ENCODE data around the gene PPP4R3A. TPM values are rescaled to one million over a fixed set of nuclear protein-coding genes. Genes with fewer than 3 reads are reported as not detected.
"Not testable (repeated sequence)": the region's sequence is repeated elsewhere in the genome, so short reads cannot be mapped to it uniquely, and the experiment has no call there.

PPP4R3A gene
- total and polyA plus RNA-seq, 2 donors (not counting 3 experiments of a cell fraction or from before 2014, with no cell fraction given), result 20.5 to 77.0 TPM

- no peaks in the 10 kb centered on the region for H3K9me3 ChIP-seq (replicated peaks; ENCODE audit: control insufficient read depth, insufficient read depth, low read length)
Observed at GRCh38 chr14:91429385-91429784, 80.7 kb downstream of the PPP4R3A start.

GRCh38 chr14:91428931-91429330 is 81.2 kb downstream of the PPP4R3A start:
- H3K27ac ChIP-seq (ENCODE audit: insufficient read depth, low read depth, low read length); H3K36me3 ChIP-seq (ENCODE audit: control insufficient read depth in 2 of 2, extremely low read depth in 1 of 2, insufficient read depth in 2 of 2, low read length in 2 of 2); DNase-seq (ENCODE audit: low read depth, low spot score); POLR2A ChIA-PET; H3K4me2 ChIP-seq (ENCODE audit: insufficient read depth, low read length); H4K20me1 ChIP-seq (replicated peaks; ENCODE audit: control insufficient read depth, extremely low read depth, insufficient read depth, low read length); H3K79me2 ChIP-seq (ENCODE audit: control insufficient read depth, insufficient read depth, low read length); H2AFZ ChIP-seq (ENCODE audit: low read depth, low read length); H3K9ac ChIP-seq (replicated peaks; ENCODE audit: extremely low read depth, insufficient read depth, low read length); H3K9me1 ChIP-seq (replicated peaks; ENCODE audit: control insufficient read depth, extremely low read depth, insufficient read depth, low read length); BruUV-seq (replicated peaks); intact Hi-C loops (cut with micrococcal nuclease); H3K27me3 ChIP-seq (ENCODE audit: control insufficient read depth in 2 of 2, insufficient read depth in 2 of 2, low read length in 2 of 2); H3K4me3 ChIP-seq (replicated peaks in 1 of 3; ENCODE audit: insufficient read depth in 1 of 3, low read depth in 1 of 3, low read length in 3 of 3); H3K9me3 ChIP-seq (replicated peaks; ENCODE audit: control insufficient read depth, insufficient read depth, low read length); H3K4me1 ChIP-seq (ENCODE audit: control insufficient read depth, extremely low read depth, insufficient read depth, low read length); dilution Hi-C loops (cut with MboI; ENCODE audit: extremely low pct_ligation_motif_present, low sequenced_read_pairs); FAIRE-seq: not testable (repeated sequence)
- CTCF ChIA-PET, result interaction anchor here (1.2 kb wide), 3 partner anchors 8 to 105 kb away, joined by 3 to 8 read pairs (median 3); no protein-coding TSS in a partner anchor

More at GRCh38 chr14:91429385-91429784, 80.7 kb downstream of the PPP4R3A start:
- H3K4me1 ChIP-seq (ENCODE audit: control insufficient read depth, extremely low read depth, insufficient read depth, low read length), result no peaks in the 10 kb centered on the region
- no peak overlapping the region for H3K9ac ChIP-seq (replicated peaks; ENCODE audit: extremely low read depth, insufficient read depth, low read length)
- DNase-seq (ENCODE audit: low read depth, low spot score) (no peak), FAIRE-seq (no peak)
- H3K27ac ChIP-seq (ENCODE audit: insufficient read depth, low read depth, low read length), result no peak overlapping the region
- H4K20me1 ChIP-seq (replicated peaks; ENCODE audit: control insufficient read depth, extremely low read depth, insufficient read depth, low read length), result no peaks in the 10 kb centered on the region
- H3K36me3 ChIP-seq (ENCODE audit: control insufficient read depth in 2 of 2, extremely low read depth in 1 of 2, insufficient read depth in 2 of 2, low read length in 2 of 2), result no peaks in the 10 kb centered on the region
- H3K27me3 ChIP-seq (ENCODE audit: control insufficient read depth in 2 of 2, insufficient read depth in 2 of 2, low read length in 2 of 2), result no peaks in the 10 kb centered on the region
- TF ChIP-seq POLR2AphosphoS5 (IDR thresholded peaks at IDR 0.05; ENCODE audit: insufficient read depth, low read depth, low read length), result no peak
- no peak for TF ChIP-seq MAX (IDR thresholded peaks at IDR 0.05; ENCODE audit: insufficient read depth, insufficient read length)
- TF ChIP-seq MYC (IDR thresholded peaks at IDR 0.05; ENCODE audit: low read depth, low read length), result no peak
- no peak for TF ChIP-seq GATA2 (IDR thresholded peaks at IDR 0.05; ENCODE audit: insufficient read depth, insufficient read length, low read depth, low read length)
- no peak for TF ChIP-seq POLR2A (IDR thresholded peaks at IDR 0.05; ENCODE audit: low read depth, low read length)
- ChIA-PET POLR2A (no interaction called here), CTCF (interaction anchor here (1.2 kb wide), 3 partner anchors 9 to 106 kb away, joined by 3 to 8 read pairs (median 3); no protein-coding TSS in a partner anchor)
- no TSS peak for BruUV-seq (replicated peaks)
- no peak overlapping the region for H2AFZ ChIP-seq (ENCODE audit: low read depth, low read length)
- H3K9me1 ChIP-seq (replicated peaks; ENCODE audit: control insufficient read depth, extremely low read depth, insufficient read depth, low read length), result no peaks in the 10 kb centered on the region
- intact Hi-C loops (cut with micrococcal nuclease), result no loop called here
- no peak overlapping the region for H3K4me3 ChIP-seq (replicated peaks in 1 of 3; ENCODE audit: insufficient read depth in 1 of 3, low read depth in 1 of 3, low read length in 3 of 3)
- dilution Hi-C loops (cut with MboI; ENCODE audit: extremely low pct_ligation_motif_present, low sequenced_read_pairs), result no loop called here
- no peaks in the 10 kb centered on the region for H3K79me2 ChIP-seq (ENCODE audit: control insufficient read depth, insufficient read depth, low read length)
- no peak overlapping the region for H3K4me2 ChIP-seq (ENCODE audit: insufficient read depth, low read length)

GRCh38 chr14:91425531-91425944 is 84.6 kb downstream of the PPP4R3A start:
- DNase-seq (ENCODE audit: low read depth, low spot score); POLR2A ChIA-PET; FAIRE-seq; H3K9ac ChIP-seq (replicated peaks; ENCODE audit: extremely low read depth, insufficient read depth, low read length); H3K9me3 ChIP-seq (replicated peaks; ENCODE audit: control insufficient read depth, insufficient read depth, low read length); BruUV-seq (replicated peaks); H3K36me3 ChIP-seq (ENCODE audit: control insufficient read depth in 2 of 2, extremely low read depth in 1 of 2, insufficient read depth in 2 of 2, low read length in 2 of 2); H3K79me2 ChIP-seq (ENCODE audit: control insufficient read depth, insufficient read depth, low read length); intact Hi-C loops (cut with micrococcal nuclease); H3K27me3 ChIP-seq (ENCODE audit: control insufficient read depth in 2 of 2, insufficient read depth in 2 of 2, low read length in 2 of 2); H3K4me3 ChIP-seq (replicated peaks in 1 of 3; ENCODE audit: insufficient read depth in 1 of 3, low read depth in 1 of 3, low read length in 3 of 3); H3K4me2 ChIP-seq (ENCODE audit: insufficient read depth, low read length); H3K27ac ChIP-seq (ENCODE audit: insufficient read depth, low read depth, low read length); dilution Hi-C loops (cut with MboI; ENCODE audit: extremely low pct_ligation_motif_present, low sequenced_read_pairs); H3K9me1 ChIP-seq (replicated peaks; ENCODE audit: control insufficient read depth, extremely low read depth, insufficient read depth, low read length); H3K4me1 ChIP-seq (ENCODE audit: control insufficient read depth, extremely low read depth, insufficient read depth, low read length); H4K20me1 ChIP-seq (replicated peaks; ENCODE audit: control insufficient read depth, extremely low read depth, insufficient read depth, low read length); H2AFZ ChIP-seq (ENCODE audit: low read depth, low read length): not testable (repeated sequence)
- CTCF ChIA-PET, result interaction anchor here (0.5 to 1.8 kb wide), 3 partner anchors 102 to 254 kb away, joined by 3 to 12 read pairs (median 3); no protein-coding TSS in a partner anchor
